Trophoblast cell (in vitro differentiated cells and primary cell): ENCODE results near the gene ENPP7. TPM values are rescaled to one million over a fixed set of nuclear protein-coding genes. Genes with fewer than 3 reads are reported as not detected.
A peak's percentile ranks its signal among the peaks of the same experiment; 100 is the strongest.

Experiments
- DNase-seq, 2 donors: peaks; one replicate each; pipeline ENCODE4 v3.0.0-alpha.2; 2016
- H2AFZ ChIP-seq: 2 replicates; pipeline ENCODE4 v1.6.1; 2013; ENCODE audit warnings: low read length, moderate library complexity, mild to moderate bottlenecking; ENCODE audit not compliant: insufficient read depth, poor library complexity
- H2AK5ac ChIP-seq: 2 replicates; pipeline ENCODE4 v1.6.1; 2013; ENCODE audit warnings: mild to moderate bottlenecking, low read length
- H2BK120ac ChIP-seq: 2 replicates; pipeline ENCODE4 v1.6.1; 2013; ENCODE audit warnings: low read length, mild to moderate bottlenecking, moderate library complexity; ENCODE audit not compliant: insufficient read depth, poor library complexity
- H2BK12ac ChIP-seq: 2 replicates; pipeline ENCODE4 v1.6.1; 2013; ENCODE audit warnings: mild to moderate bottlenecking, low read length, moderate library complexity
- H2BK5ac ChIP-seq: 2 replicates; pipeline ENCODE4 v1.6.1; 2013; ENCODE audit warnings: low read length, low read depth, moderate library complexity, mild to moderate bottlenecking; ENCODE audit not compliant: poor library complexity
- H3K14ac ChIP-seq: 2 replicates; pipeline ENCODE4 v1.6.1; 2013; ENCODE audit warnings: mild to moderate bottlenecking, low read length
- H3K18ac ChIP-seq: 2 replicates; pipeline ENCODE4 v1.6.1; 2013; ENCODE audit warnings: mild to moderate bottlenecking, low read length
- H3K23ac ChIP-seq: 2 replicates; pipeline ENCODE4 v1.6.1; 2013; ENCODE audit warnings: low read length
- H3K27ac ChIP-seq: 2 replicates; pipeline ENCODE4 v1.5.1; 2013; ENCODE audit warnings: low read depth, mild to moderate bottlenecking, inconsistent platforms, low read length, moderate library complexity
- H3K27me3 ChIP-seq: 2 replicates; pipeline ENCODE4 v1.6.1; 2013; ENCODE audit warnings: inconsistent platforms, mild to moderate bottlenecking, low read length, moderate library complexity; ENCODE audit not compliant: insufficient read depth
- H3K36me3 ChIP-seq, 2 experiments: 1 replicate in 1 of 2; 2 replicates in 1 of 2; pipeline ENCODE4 v1.6.1; 2013; ENCODE audit warnings: low read length in 2 of 2, mild to moderate bottlenecking in 2 of 2, moderate library complexity in 1 of 2; ENCODE audit not compliant: insufficient read depth in 2 of 2, control insufficient read depth in 1 of 2
- H3K4ac ChIP-seq: 2 replicates; pipeline ENCODE4 v1.6.1; 2013; ENCODE audit warnings: low read depth, mild to moderate bottlenecking, low read length, moderate library complexity
- H3K4me1 ChIP-seq, 2 experiments: 1 replicate in 1 of 2; 2 replicates in 1 of 2; pipeline ENCODE4 v1.6.1; 2013; ENCODE audit warnings: low read length in 2 of 2, mild to moderate bottlenecking in 2 of 2, moderate library complexity in 1 of 2; ENCODE audit not compliant: insufficient read depth in 2 of 2, control insufficient read depth in 1 of 2
- H3K4me2 ChIP-seq: 2 replicates; pipeline ENCODE4 v1.6.1; 2013; ENCODE audit warnings: inconsistent platforms, mild to moderate bottlenecking, low read length, moderate library complexity
- H3K4me3 ChIP-seq: 2 replicates; pipeline ENCODE4 v1.5.1; 2013; ENCODE audit warnings: mild to moderate bottlenecking, low read depth, low read length, inconsistent platforms
- H3K79me1 ChIP-seq: one replicate; pipeline ENCODE4 v1.6.1; 2013; ENCODE audit warnings: low read length
- H3K79me2 ChIP-seq: 2 replicates; pipeline ENCODE4 v1.6.1; 2013; ENCODE audit warnings: low read length, mild to moderate bottlenecking; ENCODE audit not compliant: control insufficient read depth, insufficient read depth, poor library complexity
- H3K9ac ChIP-seq: 2 replicates; pipeline ENCODE4 v1.6.1; 2013; ENCODE audit warnings: mild to moderate bottlenecking, low read length
- H3K9me3 ChIP-seq: 2 replicates; pipeline ENCODE4 v1.6.1; 2013; ENCODE audit warnings: low read depth, mild to moderate bottlenecking, control low read depth, inconsistent platforms, low read length; ENCODE audit not compliant: insufficient read depth
- H4K12ac ChIP-seq: 2 replicates; pipeline ENCODE4 v1.6.1; 2013; ENCODE audit warnings: low read depth, mild to moderate bottlenecking, low read length, moderate library complexity
- H4K8ac ChIP-seq: 2 replicates; pipeline ENCODE4 v1.6.1; 2013; ENCODE audit warnings: low read depth, mild to moderate bottlenecking, low read length, moderate library complexity
- H4K91ac ChIP-seq: one replicate; pipeline ENCODE4 v1.6.1; 2013; ENCODE audit warnings: low read depth, mild to moderate bottlenecking, low read length, moderate library complexity
- WGBS: extraction: QIAGEN DNeasy Blood & Tissue Kit; methylation state at CpG from one replicate; pipeline ENCODE4 v1.1.7; 2013; ENCODE audit warnings: missing lambda C conversion rate; ENCODE audit not compliant: insufficient read length, insufficient coverage; ENCODE audit errors: extremely low coverage; 5-methylcytosine and 5-hydroxymethylcytosine counted together
- polyA plus RNA-seq: library from polyadenylated mRNA; stranded (reverse); fragments of 200-250 nt; gene quantifications from 2 replicates; pipeline ENCODE4 v1.2.3, GENCODE V29; 2013

Gene ENPP7, protein sequence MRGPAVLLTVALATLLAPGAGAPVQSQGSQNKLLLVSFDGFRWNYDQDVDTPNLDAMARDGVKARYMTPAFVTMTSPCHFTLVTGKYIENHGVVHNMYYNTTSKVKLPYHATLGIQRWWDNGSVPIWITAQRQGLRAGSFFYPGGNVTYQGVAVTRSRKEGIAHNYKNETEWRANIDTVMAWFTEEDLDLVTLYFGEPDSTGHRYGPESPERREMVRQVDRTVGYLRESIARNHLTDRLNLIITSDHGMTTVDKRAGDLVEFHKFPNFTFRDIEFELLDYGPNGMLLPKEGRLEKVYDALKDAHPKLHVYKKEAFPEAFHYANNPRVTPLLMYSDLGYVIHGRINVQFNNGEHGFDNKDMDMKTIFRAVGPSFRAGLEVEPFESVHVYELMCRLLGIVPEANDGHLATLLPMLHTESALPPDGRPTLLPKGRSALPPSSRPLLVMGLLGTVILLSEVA
- not detected in 2 replicates for polyA plus RNA-seq

DNA sequence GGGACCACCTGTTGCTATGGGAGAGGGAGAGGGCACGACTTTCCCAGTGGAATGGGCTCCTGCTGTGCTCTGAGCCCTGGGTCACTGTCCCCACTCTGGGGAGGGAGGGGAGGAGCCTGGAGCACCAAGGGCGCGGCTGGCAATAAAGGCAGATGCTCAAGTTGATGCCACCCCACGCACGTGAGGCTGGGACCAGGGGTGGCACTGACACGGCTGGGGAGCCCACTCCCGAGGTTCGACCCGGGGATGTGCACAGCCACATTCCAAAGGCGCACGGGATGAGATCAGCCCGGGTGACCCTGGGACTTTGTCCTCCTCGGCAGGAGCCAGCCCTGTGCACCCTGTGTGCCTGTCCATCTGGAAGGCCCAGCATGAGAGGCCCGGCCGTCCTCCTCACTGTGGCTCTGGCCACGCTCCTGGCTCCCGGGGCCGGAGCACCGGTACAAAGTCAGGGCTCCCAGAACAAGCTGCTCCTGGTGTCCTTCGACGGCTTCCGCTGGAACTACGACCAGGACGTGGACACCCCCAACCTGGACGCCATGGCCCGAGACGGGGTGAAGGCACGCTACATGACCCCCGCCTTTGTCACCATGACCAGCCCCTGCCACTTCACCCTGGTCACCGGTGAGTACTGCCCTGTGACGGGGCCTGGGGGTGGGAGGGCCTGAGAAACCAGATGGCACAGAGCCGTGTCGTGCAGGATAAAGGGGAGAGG, at the start of gene ENPP7:
ENPP7 (plus strand) TSS at position 175 of the 715 bp plus-strand sequence; CDS start at position 372, 197 bp downstream.
- no peak within 1 kb of the TSS for H4K12ac ChIP-seq
- H3K4me1 ChIP-seq, result no peaks in the 10 kb centered on the region
- H3K27me3 ChIP-seq, result no peaks in the 10 kb centered on the region
- H2BK5ac ChIP-seq, result no peak within 1 kb of the TSS
- H3K4ac ChIP-seq, result no peak within 1 kb of the TSS
- no peak within 1 kb of the TSS for H3K14ac ChIP-seq
- H3K27ac ChIP-seq, result no peak within 1 kb of the TSS
- H2BK12ac ChIP-seq, result no peak within 1 kb of the TSS
- H3K36me3 ChIP-seq, result no peaks in the 10 kb centered on the region
- no peak within 1 kb of the TSS for H3K4me2 ChIP-seq
- no peak within 1 kb of the TSS for H3K18ac ChIP-seq
- no peak within 1 kb of the TSS for H2AK5ac ChIP-seq
- no peak within 1 kb of the TSS for H4K91ac ChIP-seq
- H3K4me3 ChIP-seq, result peak within 1 kb of the TSS; percentile 35
- H3K79me2 ChIP-seq, result no peaks in the 10 kb centered on the region
- H2BK120ac ChIP-seq, result no peak within 1 kb of the TSS
- H4K8ac ChIP-seq, result no peak within 1 kb of the TSS
- no peaks in the 10 kb centered on the region for H3K79me1 ChIP-seq
- no peak for DNase-seq
- H3K23ac ChIP-seq, result no peak within 1 kb of the TSS
- H3K9ac ChIP-seq, result no peak within 1 kb of the TSS
- H3K9me3 ChIP-seq, result peaks cover 5% of the 10 kb centered on the region
- H2AFZ ChIP-seq, result no peak within 1 kb of the TSS
- no CpG with 5 or more reads among the region's 33 CpGs for WGBS

DNA sequence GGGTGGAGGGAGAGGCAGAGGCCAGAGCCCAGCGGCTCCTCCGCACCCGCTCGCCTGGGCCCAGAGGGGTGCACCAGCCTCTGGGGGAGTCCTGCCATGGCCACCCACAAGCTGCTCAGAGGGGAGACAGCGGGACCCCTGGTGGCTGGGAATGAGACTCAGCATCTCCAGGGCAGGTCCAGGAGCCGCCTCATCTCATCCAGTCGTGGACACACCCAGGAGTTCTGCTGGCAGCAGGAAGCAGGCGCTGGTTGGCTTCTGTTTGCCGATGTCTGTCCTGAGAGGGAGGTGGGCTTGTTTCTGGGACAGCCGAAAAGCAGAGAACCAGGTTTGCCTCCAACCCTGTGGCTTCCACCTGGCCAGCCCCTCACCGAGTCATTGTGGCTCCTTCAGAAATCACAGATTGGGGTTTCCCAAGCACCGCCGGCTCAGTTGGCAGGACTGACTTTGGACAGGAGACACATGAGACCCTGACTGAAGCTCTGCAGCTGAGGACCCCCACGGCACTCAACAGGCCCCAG, 49.6 kb upstream of the ENPP7 start:
- no peak overlapping the region for H4K12ac ChIP-seq
- H3K4me1 ChIP-seq, result no peaks in the 10 kb centered on the region
- no peak overlapping the region for H4K91ac ChIP-seq
- H3K18ac ChIP-seq, result no peak overlapping the region
- H4K8ac ChIP-seq, result no peak overlapping the region
- H2AFZ ChIP-seq, result no peak overlapping the region
- no peak overlapping the region for H2BK120ac ChIP-seq
- no peaks in the 10 kb centered on the region for H3K79me1 ChIP-seq
- H3K36me3 ChIP-seq, result no peaks in the 10 kb centered on the region
- H3K4ac ChIP-seq, result no peak overlapping the region
- no peak overlapping the region for H2BK5ac ChIP-seq
- no peak for DNase-seq
- H3K23ac ChIP-seq, result no peak overlapping the region
- H3K27me3 ChIP-seq, result no peaks in the 10 kb centered on the region
- H3K4me2 ChIP-seq, result no peak overlapping the region
- H3K79me2 ChIP-seq, result no peaks in the 10 kb centered on the region
- H3K9me3 ChIP-seq, result no peaks in the 10 kb centered on the region
- no CpG with 5 or more reads among the region's 14 CpGs for WGBS
- H3K4me3 ChIP-seq, result no peak overlapping the region
- no peak overlapping the region for H3K14ac ChIP-seq
- H3K27ac ChIP-seq, result no peak overlapping the region
- H3K9ac ChIP-seq, result no peak overlapping the region
- H2AK5ac ChIP-seq, result no peak overlapping the region
- H2BK12ac ChIP-seq, result no peak overlapping the region

GRCh38 chr17:79681628-79682261, 49.0 kb upstream of the ENPP7 start:
- H3K27me3 ChIP-seq, result no peaks in the 10 kb centered on the region
- no peak overlapping the region for H3K4ac ChIP-seq
- no peaks in the 10 kb centered on the region for H3K36me3 ChIP-seq
- no peak overlapping the region for H3K9ac ChIP-seq
- no peak overlapping the region for H2BK12ac ChIP-seq
- H3K18ac ChIP-seq, result no peak overlapping the region
- H3K4me3 ChIP-seq, result no peak overlapping the region
- no peak overlapping the region for H2BK5ac ChIP-seq
- H3K79me2 ChIP-seq, result no peaks in the 10 kb centered on the region
- no peak overlapping the region for H2AFZ ChIP-seq
- no peak overlapping the region for H2BK120ac ChIP-seq
- no peak overlapping the region for H3K27ac ChIP-seq
- no peak overlapping the region for H4K8ac ChIP-seq
- H3K4me1 ChIP-seq, result no peaks in the 10 kb centered on the region
- H2AK5ac ChIP-seq, result no peak overlapping the region
- no CpG with 5 or more reads among the region's 9 CpGs for WGBS
- H3K79me1 ChIP-seq, result no peaks in the 10 kb centered on the region
- no peak overlapping the region for H4K91ac ChIP-seq
- no peak for DNase-seq
- no peaks in the 10 kb centered on the region for H3K9me3 ChIP-seq
- no peak overlapping the region for H3K14ac ChIP-seq
- no peak overlapping the region for H3K4me2 ChIP-seq
- no peak overlapping the region for H3K23ac ChIP-seq
- no peak overlapping the region for H4K12ac ChIP-seq

- Histone ChIP-seq H2BK5ac (no peak overlapping the region), H4K12ac (no peak overlapping the region), H3K14ac (no peak overlapping the region), H3K79me2 (no peaks in the 10 kb centered on the region), H3K4me3 (no peak overlapping the region), H3K27ac (no peak overlapping the region), H3K79me1 (no peaks in the 10 kb centered on the region), H3K4me2 (no peak overlapping the region), H3K9me3 (no peaks in the 10 kb centered on the region), H2AFZ (no peak overlapping the region), H4K91ac (no peak overlapping the region), H2BK12ac (no peak overlapping the region), H2BK120ac (no peak overlapping the region), H2AK5ac (no peak overlapping the region), H3K9ac (no peak overlapping the region), H3K36me3 (no peaks in the 10 kb centered on the region), H3K4me1 (no peaks in the 10 kb centered on the region), H3K18ac (no peak overlapping the region), H4K8ac (no peak overlapping the region), H3K23ac (no peak overlapping the region), H3K4ac (no peak overlapping the region), H3K27me3 (no peaks in the 10 kb centered on the region)
- no peak for DNase-seq
- no CpG with 5 or more reads among the region's 12 CpGs for WGBS
These were observed 47.4 kb upstream of the ENPP7 start for GRCh38 chr17:79683365-79683764.
